Psoas muscle (tissue), 8 donors: ENCODE data around the gene GABRR1. TPM values are rescaled to one million over a fixed set of nuclear protein-coding genes. Genes with fewer than 3 reads are reported as not detected.
A peak's percentile ranks its signal among the peaks of the same experiment; 100 is the strongest.

Experiments used
- ATAC-seq, 4 donors: fragments of 200-7000 bp; cut with Tn5 transposase; one replicate each; pipeline ENCODE4 v1.9.1; 2020; ENCODE audit warnings: moderate library complexity in 3 of 4, mild to moderate bottlenecking in 2 of 4
- DNase-seq, 2 donors: peaks; one replicate each; pipeline ENCODE4 v3.0.0-alpha.2; 2020
- H3K27ac ChIP-seq: fragments of 200-600 bp; one replicate; pipeline ENCODE4 v1.8.0; 2022
- H3K27me3 ChIP-seq, 3 donors: fragments of 200-600 bp in 1 of 3; one replicate each; pipeline versions ENCODE4 v1.6.1 to v1.8.0; 2013 to 2022; ENCODE audit warnings: low read length in 2 of 3, mild to moderate bottlenecking in 2 of 3, moderate library complexity in 1 of 3; ENCODE audit not compliant: insufficient read depth in 3 of 3
- H3K36me3 ChIP-seq, 2 donors: fragments of 200-600 bp in 1 of 2; one replicate each; pipeline versions ENCODE4 v1.6.1 to v1.8.0; 2013 to 2022; ENCODE audit warnings: low read depth in 1 of 2, mild to moderate bottlenecking in 1 of 2, moderate library complexity in 1 of 2; ENCODE audit not compliant: insufficient read depth in 1 of 2
- H3K4me1 ChIP-seq: fragments of 200-600 bp; one replicate; pipeline ENCODE4 v1.8.0; 2022
- H3K4me3 ChIP-seq: fragments of 200-600 bp; one replicate; pipeline ENCODE4 v1.8.0; 2022; ENCODE audit warnings: mild to moderate bottlenecking
- H3K9me3 ChIP-seq: fragments of 200-600 bp; one replicate; pipeline ENCODE4 v1.8.0; 2022
- WGBS, 3 donors: extraction: QIAGEN DNeasy Blood & Tissue Kit; methylation state at CpG; one replicate each; pipeline versions ENCODE4 v1.1.6 to v1.1.7; 2013; 5-methylcytosine and 5-hydroxymethylcytosine counted together
- intact Hi-C, 2 donors: fragments of 100-400 bp; cut with DNase I; formaldehyde crosslinking; loops; one replicate each; pipeline versions ENCODE4 v1.11.0 to v1.14.2; 2022
- polyA plus RNA-seq, 3 donors: library from polyadenylated mRNA; stranded (reverse); fragments of 200-250 nt; gene quantifications; one replicate each; pipeline ENCODE4 v1.2.3, GENCODE V29; 2013
- total RNA-seq, 4 donors: library from RNA; stranded (reverse); fragmentation: NEBNext Ultra II Directional in 2 of 4; extraction: Animal tissue kit (Norgen Biotek cat#: 25700) in 2 of 4; gene quantifications; one replicate each; pipeline versions ENCODE4 v1.2.1 to v1.2.4, GENCODE V29; 2021 to 2023
- TF ChIP-seq, protein P1 (sequence below): fragments of 200-600 bp; IDR thresholded peaks from one replicate; pipeline ENCODE4 v1.8.0; 2022; ENCODE audit warnings: antibody characterized with exemption
- donor health status: healthy with polysubstance abuse.
- donor health status: DM: no; HTN: no; CAD: no; lungs with moderate emphysema.
- donor health status: Bipolar disorder and iron deficiency.
- donor health status: healthy.
- donor health status: DM: yes; HTN: yes; CAD: no.
- donor health status: DM: no; HTN: no; CAD: no.
- donor health status: DM: no; HTN: no; CAD: no.
- donor health status: DM: yes; HTN: yes; CAD: no.

GABRR1 gene
- total and polyA plus RNA-seq, 7 donors, result 0.04 to 0.15 (median 0.10) TPM; not detected in 3

DNA sequence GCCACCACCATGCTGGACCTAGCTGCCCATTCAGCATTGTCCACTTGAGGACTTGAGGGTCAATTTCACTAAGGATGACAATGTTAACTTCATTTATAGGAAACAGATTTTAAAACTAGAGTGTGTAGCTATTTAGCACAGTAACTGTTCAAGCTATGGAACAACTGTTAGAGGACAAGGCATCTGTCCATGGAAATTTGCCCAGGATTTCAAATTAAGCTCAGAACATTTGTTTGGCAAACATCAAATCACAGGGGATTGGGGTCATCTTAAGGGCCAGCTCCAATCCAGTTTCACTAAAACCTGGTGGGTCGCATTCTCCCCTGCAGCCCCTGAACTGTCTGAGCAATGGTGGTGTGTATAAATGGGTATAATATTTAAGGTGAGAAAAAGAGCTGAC, 36.2 kb downstream of the GABRR1 start:
- 10 to 50% (median 31%) methylated on average over 1 of the region's 1 CpG for WGBS, 3 donors
- H3K27me3 ChIP-seq, result no peaks in the 10 kb centered on the region
- intact Hi-C loops, result no loop called here
- H3K27ac ChIP-seq, result no peak overlapping the region
- no peaks in the 10 kb centered on the region for H3K4me1 ChIP-seq
- no peaks in the 10 kb centered on the region for H3K9me3 ChIP-seq
- H3K4me3 ChIP-seq, result no peak overlapping the region
- no peaks in the 10 kb centered on the region for H3K36me3 ChIP-seq
- peak in 2 of 4 donors; percentile 31 to 51 for ATAC-seq
- TF ChIP-seq, protein P1, sequence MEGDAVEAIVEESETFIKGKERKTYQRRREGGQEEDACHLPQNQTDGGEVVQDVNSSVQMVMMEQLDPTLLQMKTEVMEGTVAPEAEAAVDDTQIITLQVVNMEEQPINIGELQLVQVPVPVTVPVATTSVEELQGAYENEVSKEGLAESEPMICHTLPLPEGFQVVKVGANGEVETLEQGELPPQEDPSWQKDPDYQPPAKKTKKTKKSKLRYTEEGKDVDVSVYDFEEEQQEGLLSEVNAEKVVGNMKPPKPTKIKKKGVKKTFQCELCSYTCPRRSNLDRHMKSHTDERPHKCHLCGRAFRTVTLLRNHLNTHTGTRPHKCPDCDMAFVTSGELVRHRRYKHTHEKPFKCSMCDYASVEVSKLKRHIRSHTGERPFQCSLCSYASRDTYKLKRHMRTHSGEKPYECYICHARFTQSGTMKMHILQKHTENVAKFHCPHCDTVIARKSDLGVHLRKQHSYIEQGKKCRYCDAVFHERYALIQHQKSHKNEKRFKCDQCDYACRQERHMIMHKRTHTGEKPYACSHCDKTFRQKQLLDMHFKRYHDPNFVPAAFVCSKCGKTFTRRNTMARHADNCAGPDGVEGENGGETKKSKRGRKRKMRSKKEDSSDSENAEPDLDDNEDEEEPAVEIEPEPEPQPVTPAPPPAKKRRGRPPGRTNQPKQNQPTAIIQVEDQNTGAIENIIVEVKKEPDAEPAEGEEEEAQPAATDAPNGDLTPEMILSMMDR, result no peak
- no peak for DNase-seq

DNA sequence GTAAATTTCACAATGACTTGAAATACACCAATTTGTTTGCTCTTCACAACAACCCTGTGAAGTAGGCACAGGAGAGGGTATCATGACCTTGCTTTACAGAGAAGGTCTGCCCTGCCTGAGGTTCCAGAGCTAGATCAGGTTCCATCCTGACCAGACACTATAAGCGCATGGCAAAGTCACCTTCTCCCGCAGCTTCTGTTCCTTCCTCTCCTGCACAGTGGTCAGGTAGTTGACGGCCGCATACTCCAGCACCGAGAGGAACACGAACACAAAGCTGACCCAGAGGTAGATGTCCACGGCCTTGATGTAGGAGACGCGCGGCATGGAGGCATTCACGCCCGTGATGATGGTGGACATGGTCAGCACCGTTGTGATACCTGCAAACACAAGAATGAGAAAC, 37.0 kb downstream of the GABRR1 start:
- TF ChIP-seq, protein P1, result no peak
- WGBS, 3 donors, result 89 to 90% (median 90%) methylated on average over 13 of the region's 13 CpGs
- no peaks in the 10 kb centered on the region for H3K27me3 ChIP-seq
- DNase-seq (peak in 1 of 2 donors; percentile 40), ATAC-seq (peak in 2 of 4 donors; percentile 18 to 26)
- H3K27ac ChIP-seq, result no peak overlapping the region
- no peaks in the 10 kb centered on the region for H3K9me3 ChIP-seq
- intact Hi-C loops, result no loop called here
- H3K4me1 ChIP-seq, result no peaks in the 10 kb centered on the region
- H3K36me3 ChIP-seq, result no peaks in the 10 kb centered on the region
- no peak overlapping the region for H3K4me3 ChIP-seq

DNA sequence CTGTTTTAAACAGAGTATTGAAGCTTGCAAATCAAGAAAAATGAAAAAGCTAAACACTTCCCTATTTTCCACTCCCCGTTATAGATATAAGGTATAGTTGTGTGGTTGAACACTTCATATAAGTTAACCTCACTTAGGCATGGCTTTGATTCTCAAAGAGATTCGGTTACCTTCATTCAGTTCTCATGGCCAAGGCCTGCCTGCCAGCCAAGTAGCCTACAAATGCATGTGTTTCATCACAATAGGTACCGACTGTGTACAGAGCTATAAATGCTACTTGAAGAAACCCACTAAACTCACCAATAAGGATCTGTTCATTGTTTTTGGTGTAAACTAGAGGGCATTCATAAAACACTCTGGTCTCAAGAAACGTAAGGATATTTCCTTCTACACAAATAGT, 43.5 kb downstream of the GABRR1 start:
- no peaks in the 10 kb centered on the region for H3K9me3 ChIP-seq
- intact Hi-C loops, result no loop called here
- no peak overlapping the region for H3K27ac ChIP-seq
- DNase-seq, result no peak
- H3K36me3 ChIP-seq, result no peaks in the 10 kb centered on the region
- TF ChIP-seq, protein P1, result no peak
- H3K4me1 ChIP-seq, result no peaks in the 10 kb centered on the region
- peak in 3 of 4 donors; percentile 46 to 77 (median 71) for ATAC-seq
- no peaks in the 10 kb centered on the region for H3K27me3 ChIP-seq
- 51 to 72% (median 60%) methylated on average over 4 of the region's 4 CpGs for WGBS, 3 donors
- no peak overlapping the region for H3K4me3 ChIP-seq

DNA sequence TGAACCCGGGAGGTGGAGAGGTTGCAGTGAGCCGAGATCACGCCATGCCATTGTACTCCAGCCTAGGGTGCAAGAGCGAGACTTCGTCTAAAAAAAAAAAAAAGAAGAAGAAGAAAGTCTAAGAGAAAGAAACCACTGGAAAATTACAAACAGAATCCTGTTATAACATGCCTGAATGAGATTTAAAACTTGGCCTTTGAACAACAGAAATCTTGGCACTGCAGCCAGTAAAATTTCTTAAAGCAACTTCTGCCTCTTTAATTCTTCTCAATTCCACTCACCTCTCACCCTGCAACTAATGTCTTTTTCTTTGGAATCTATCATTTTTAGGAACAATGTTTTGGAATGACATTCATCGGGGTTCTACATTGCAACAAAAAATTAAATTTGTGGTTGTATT, 45.0 kb downstream of the GABRR1 start:
- 55 to 66% (median 59%) methylated on average over 6 of the region's 6 CpGs for WGBS, 3 donors
- Histone ChIP-seq H3K9me3 (no peaks in the 10 kb centered on the region), H3K4me1 (no peaks in the 10 kb centered on the region), H3K27ac (no peak overlapping the region), H3K36me3 (no peaks in the 10 kb centered on the region), H3K4me3 (no peak overlapping the region), H3K27me3 (no peaks in the 10 kb centered on the region)
- ATAC-seq (no peak), DNase-seq (no peak)
- TF ChIP-seq, protein P1, result no peak
- intact Hi-C loops, result no loop called here

DNA sequence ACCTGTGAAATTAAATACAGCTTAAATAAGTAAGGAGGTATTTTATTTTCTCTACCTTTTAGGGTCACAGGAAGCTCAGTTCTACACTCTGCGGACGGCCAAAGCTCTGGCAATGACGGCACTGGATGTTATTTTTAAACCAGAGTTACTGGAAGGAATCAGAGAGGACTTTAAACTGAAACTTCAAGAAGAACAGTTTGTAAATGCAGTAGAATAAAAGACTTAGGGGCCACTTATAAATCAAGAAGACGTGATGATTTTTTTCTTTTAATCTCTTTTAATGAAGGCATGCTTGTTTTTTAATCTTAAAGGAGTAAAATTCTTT, 55.1 kb downstream of the GABRR1 start:
- H3K4me1 ChIP-seq, result peaks cover 20% of the 10 kb centered on the region
- intact Hi-C loops, result no loop called here
- TF ChIP-seq, protein P1, result no peak
- DNase-seq (peak in 1 of 2 donors; percentile 32), ATAC-seq (peak; percentile 88 to 92 (median 90))
- 12 to 27% (median 18%) methylated on average over 4 of the region's 4 CpGs for WGBS, 3 donors
- H3K4me3 ChIP-seq, result peak overlapping the region; percentile 40
- no peaks in the 10 kb centered on the region for H3K9me3 ChIP-seq
- peaks cover 2 to 78% of the 10 kb centered on the region in 2 donors for H3K36me3 ChIP-seq
- H3K27me3 ChIP-seq, result no peaks in the 10 kb centered on the region
- H3K27ac ChIP-seq, result peak overlapping the region; percentile 90
